WTC11 (cell line): ENCODE measurements around the gene MICAL1. TPM values are rescaled to one million over a fixed set of nuclear protein-coding genes. Genes with fewer than 3 reads are reported as not detected.
A peak's percentile ranks its signal among the peaks of the same experiment; 100 is the strongest.

ENCODE experiments used
- ATAC-seq: fragments of 200-7000 bp; cut with Tn5 transposase; 2 replicates; pipeline ENCODE4 v1.10.0; 2021; ENCODE audit warnings: mild to moderate bottlenecking, moderate library complexity
- CTCF ChIA-PET: fragments of 300-600 bp; sonication (Branson Sonifier 250); formaldehyde crosslinking; loops from one replicate; lab custom pipeline; 2021; ENCODE audit warnings: antibody characterized with exemption; lab: Charles Lee
- POLR2A ChIA-PET: fragments of 350-600 bp; sonication (Branson Sonifier 250); formaldehyde crosslinking; loops from one replicate; lab custom pipeline; 2021; ENCODE audit warnings: antibody characterized with exemption; lab: Charles Lee
- DNase-seq: peaks from one replicate; pipeline ENCODE4 v3.0.0; 2021; ENCODE audit warnings: low spot score
- H3K27ac Mint-ChIP-seq: 2 replicates; pipeline ENCODE4 v1.8.0; 2021; ENCODE audit warnings: mixed read lengths
- H3K27me3 Mint-ChIP-seq: 2 replicates; pipeline ENCODE4 v1.8.0; 2021; ENCODE audit warnings: low read depth, mild to moderate bottlenecking, moderate library complexity, mixed read lengths
- H3K36me3 Mint-ChIP-seq: 2 replicates; pipeline ENCODE4 v1.8.0; 2021; ENCODE audit warnings: mixed read lengths
- H3K4me1 Mint-ChIP-seq: 2 replicates; pipeline ENCODE4 v1.8.0; 2022; ENCODE audit warnings: mixed read lengths
- H3K4me3 Mint-ChIP-seq: 2 replicates; pipeline ENCODE4 v1.8.0; 2021; ENCODE audit warnings: mild to moderate bottlenecking, moderate library complexity, mixed read lengths
- H3K9me3 Mint-ChIP-seq: 2 replicates; pipeline ENCODE4 v1.8.0; 2021; ENCODE audit warnings: mixed read lengths
- CREM ChIP-seq: sonication (generic); formaldehyde crosslinking; IDR thresholded peaks from 2 replicates; pipeline ENCODE4 v1.8.1; 2022; ENCODE audit warnings: mild to moderate bottlenecking, missing genetic modification reagents, moderate library complexity
- ESRRA ChIP-seq: sonication (generic); formaldehyde crosslinking; IDR thresholded peaks from 2 replicates; pipeline ENCODE4 v1.8.1; 2022; ENCODE audit warnings: mild to moderate bottlenecking, missing genetic modification reagents, borderline replicate concordance
- FOXJ3 ChIP-seq: sonication (generic); formaldehyde crosslinking; IDR thresholded peaks from 2 replicates; pipeline ENCODE4 v1.9.0; 2021; ENCODE audit warnings: missing genetic modification reagents, mild to moderate bottlenecking, borderline replicate concordance
- GABPB1 ChIP-seq: sonication (generic); formaldehyde crosslinking; IDR thresholded peaks from 2 replicates; pipeline ENCODE4 v1.8.1; 2023; ENCODE audit warnings: mild to moderate bottlenecking, missing genetic modification reagents
- GTF2I ChIP-seq: fragments of 250-450 bp; sonication (Bioruptor Pico); conservative IDR thresholded peaks from 2 replicates; pipeline ENCODE4 v1.4.0; 2021; ENCODE audit warnings: mild to moderate bottlenecking
- HMGA2 ChIP-seq: fragments of 250-450 bp; sonication (Bioruptor Pico); IDR thresholded peaks from 2 replicates; pipeline ENCODE4 v1.4.0; 2021; ENCODE audit warnings: mild to moderate bottlenecking, moderate library complexity
- MAX ChIP-seq: sonication (generic); formaldehyde crosslinking; IDR thresholded peaks from 2 replicates; pipeline ENCODE4 v1.8.0; 2022; ENCODE audit warnings: mild to moderate bottlenecking, missing genetic modification reagents
- MXD4 ChIP-seq: fragments of 250-450 bp; sonication (Bioruptor Pico); IDR thresholded peaks from 2 replicates; pipeline ENCODE4 v1.8.0; 2021; ENCODE audit warnings: mild to moderate bottlenecking, moderate library complexity, borderline replicate concordance
- MYBL2 ChIP-seq: sonication (generic); formaldehyde crosslinking; IDR thresholded peaks from 2 replicates; pipeline ENCODE4 v1.8.1; 2023; ENCODE audit warnings: mild to moderate bottlenecking, moderate library complexity, missing genetic modification reagents
- NFATC4 ChIP-seq: fragments of 250-450 bp; sonication (Bioruptor Pico); IDR thresholded peaks from 2 replicates; pipeline ENCODE4 v1.9.0; 2021; ENCODE audit warnings: mild to moderate bottlenecking
- NR1H2 ChIP-seq: sonication (generic); formaldehyde crosslinking; IDR thresholded peaks from 2 replicates; pipeline ENCODE4 v1.9.0; 2021; ENCODE audit warnings: mild to moderate bottlenecking, moderate library complexity, missing genetic modification reagents
- SMAD3 ChIP-seq: sonication (generic); formaldehyde crosslinking; IDR thresholded peaks from 2 replicates; pipeline ENCODE4 v1.8.0; 2022; ENCODE audit warnings: missing genetic modification reagents, mild to moderate bottlenecking, borderline replicate concordance
- SOX15 ChIP-seq: fragments of 250-450 bp; sonication (Bioruptor Pico); IDR thresholded peaks from 2 replicates; pipeline ENCODE4 v1.9.0; 2021; ENCODE audit warnings: mild to moderate bottlenecking
- SP1 ChIP-seq: sonication (generic); formaldehyde crosslinking; conservative IDR thresholded peaks from 2 replicates; pipeline ENCODE4 v1.8.1; 2022; ENCODE audit warnings: missing genetic modification reagents
- TEAD1 ChIP-seq: sonication (generic); formaldehyde crosslinking; IDR thresholded peaks from 2 replicates; pipeline ENCODE4 v1.8.0; 2022; ENCODE audit warnings: mild to moderate bottlenecking, missing genetic modification reagents
- USF1 ChIP-seq: sonication (generic); formaldehyde crosslinking; IDR thresholded peaks from 2 replicates; pipeline ENCODE4 v1.8.0; 2022; ENCODE audit warnings: mild to moderate bottlenecking, missing genetic modification reagents
- USF2 ChIP-seq: sonication (generic); formaldehyde crosslinking; IDR thresholded peaks from 2 replicates; pipeline ENCODE4 v1.8.1; 2023; ENCODE audit warnings: mild to moderate bottlenecking, missing genetic modification reagents, moderate library complexity
- ZNF219 ChIP-seq: sonication (generic); formaldehyde crosslinking; IDR thresholded peaks from 2 replicates; pipeline ENCODE4 v1.8.0; 2023; ENCODE audit warnings: missing genetic modification reagents, mild to moderate bottlenecking, borderline replicate concordance
- ZNF281 ChIP-seq: sonication (generic); formaldehyde crosslinking; IDR thresholded peaks from 2 replicates; pipeline ENCODE4 v1.8.0; 2023; ENCODE audit warnings: mild to moderate bottlenecking, missing genetic modification reagents
- total RNA-seq: library from RNA; stranded (reverse); gene quantifications from 3 replicates; pipeline ENCODE4 v1.2.3, GENCODE V29; 2021

The MICAL1 gene
- total RNA-seq, 1 experiment from 2014 or later: 57.4 TPM

- peaks cover 28% of the 10 kb centered on the region for H3K36me3 Mint-ChIP-seq
- H3K27ac Mint-ChIP-seq: no peak overlapping the region
- POLR2A ChIA-PET: interaction anchor here (1.0 kb wide), 1 partner anchor 62 kb away, joined by 3 read pairs; no protein-coding TSS in a partner anchor
- no peaks in the 10 kb centered on the region for H3K27me3 Mint-ChIP-seq
- H3K4me1 Mint-ChIP-seq: peaks cover 8% of the 10 kb centered on the region; the same call in 1 of the 2 replicates
- no peak for DNase-seq
- ATAC-seq: peak; percentile 46
- CTCF ChIA-PET: interaction anchor here (1.0 kb wide), 1 partner anchor 51 kb away, joined by 3 read pairs; no protein-coding TSS in a partner anchor
- no peaks in the 10 kb centered on the region for H3K9me3 Mint-ChIP-seq
- no peak overlapping the region for H3K4me3 Mint-ChIP-seq
- TF ChIP-seq NR1H2 (CRISPR knock-in tag): no peak
- TF ChIP-seq ZNF281: no peak
- TF ChIP-seq HMGA2 (CRISPR knock-in tag): no peak
- no peak for TF ChIP-seq NFATC4 (CRISPR knock-in tag)
- TF ChIP-seq GTF2I (CRISPR knock-in tag): no peak
- no peak for TF ChIP-seq ESRRA
- TF ChIP-seq GABPB1 (CRISPR knock-in tag): no peak
- no peak for TF ChIP-seq SMAD3
Observed at GRCh38 chr6:109447878-109448555, 7.6 kb downstream of the MICAL1 start.

GRCh38 chr6:109447087-109447486 is 8.5 kb downstream of the MICAL1 start:
- DNase-seq (no peak), ATAC-seq (no peak)
- no peaks in the 10 kb centered on the region for H3K9me3 Mint-ChIP-seq
- no peak overlapping the region for H3K27ac Mint-ChIP-seq
- peaks cover 25% of the 10 kb centered on the region for H3K36me3 Mint-ChIP-seq
- no peak overlapping the region for H3K4me3 Mint-ChIP-seq
- ChIA-PET CTCF (interaction anchor here (0.9 kb wide), 1 partner anchor 13 kb away, joined by 3 read pairs; no protein-coding TSS in a partner anchor), POLR2A (no interaction called here)
- no peak for TF ChIP-seq ZNF219
- no peak for TF ChIP-seq USF2 (CRISPR knock-in tag)
- no peak for TF ChIP-seq GTF2I (CRISPR knock-in tag)
- no peak for TF ChIP-seq TEAD1
- TF ChIP-seq CREM: no peak
- no peak for TF ChIP-seq MYBL2 (CRISPR knock-in tag)
- no peak for TF ChIP-seq USF1
- no peak for TF ChIP-seq MAX (CRISPR knock-in tag)
- no peak for TF ChIP-seq FOXJ3 (CRISPR knock-in tag)
- H3K4me1 Mint-ChIP-seq: peaks cover 1% of the 10 kb centered on the region; the same call in 1 of the 2 replicates
- no peaks in the 10 kb centered on the region for H3K27me3 Mint-ChIP-seq

GRCh38 chr6:109446541-109446940 is 9.0 kb downstream of the MICAL1 start:
- peaks cover 19% of the 10 kb centered on the region for H3K36me3 Mint-ChIP-seq
- no peak for DNase-seq
- TF ChIP-seq SOX15 (CRISPR knock-in tag): no peak
- no peak for TF ChIP-seq MXD4 (CRISPR knock-in tag)
- no peak for TF ChIP-seq HMGA2 (CRISPR knock-in tag)
- TF ChIP-seq SP1: no peak

More at GRCh38 chr6:109446541-109446940, 9.0 kb downstream of the MICAL1 start:
- Mint-ChIP-seq H3K9me3 (no peaks in the 10 kb centered on the region), H3K27me3 (no peaks in the 10 kb centered on the region), H3K4me1 (peaks cover 7% of the 10 kb centered on the region; the same call in 1 of the 2 replicates), H3K27ac (no peak overlapping the region), H3K4me3 (no peak overlapping the region)
- no peak for ATAC-seq
- ChIA-PET POLR2A (no interaction called here), CTCF (interaction anchor here (0.7 to 0.9 kb wide), 2 partner anchors 14 to 34 kb away, joined by 3 read pairs; no protein-coding TSS in a partner anchor)
